HPDE6-E6E7 (cell line): Measurements from ENCODE around the gene BAZ1B.
"Not testable (repeated sequence)": the region's sequence is repeated elsewhere in the genome, so short reads cannot be mapped to it uniquely, and the experiment has no call there.

Experiments
- DNase-seq: peaks from one replicate; pipeline ENCODE4 v3.0.0; 2011; ENCODE audit warnings: missing footprints; ENCODE audit errors: extremely low spot score

BAZ1B gene

DNA sequence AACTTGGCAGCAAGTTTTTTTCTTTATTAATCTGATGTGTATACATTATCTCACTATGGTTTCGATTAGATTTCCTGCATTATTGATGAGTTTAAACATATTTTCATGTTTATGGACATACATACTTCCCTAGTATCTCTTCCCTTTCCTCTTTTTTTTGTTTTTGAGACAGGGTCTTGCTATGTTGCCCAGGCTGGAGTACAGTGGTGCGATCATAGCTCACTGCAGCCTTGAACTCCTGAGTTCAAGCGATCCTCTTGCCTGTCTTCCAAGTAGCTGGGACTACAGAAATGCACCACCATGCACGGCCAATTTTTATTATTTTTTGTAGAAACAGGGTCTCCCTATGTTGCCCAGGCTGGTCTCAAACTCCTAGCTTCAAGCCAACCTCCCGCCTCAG is 18.9 kb downstream of the BAZ1B start:
- DNase-seq: no peak

- DNase-seq: no peak
These were observed 25.5 kb downstream of the BAZ1B start for GRCh38 chr7:73496626-73497025.

- DNase-seq: not testable (repeated sequence)
These were observed 26.6 kb downstream of the BAZ1B start for GRCh38 chr7:73495507-73495906.

GRCh38 chr7:73489976-73490375 is 32.1 kb downstream of the BAZ1B start:
- DNase-seq: no peak

- DNase-seq: no peak
These were observed 34.6 kb downstream of the BAZ1B start for GRCh38 chr7:73487486-73487885.

DNA sequence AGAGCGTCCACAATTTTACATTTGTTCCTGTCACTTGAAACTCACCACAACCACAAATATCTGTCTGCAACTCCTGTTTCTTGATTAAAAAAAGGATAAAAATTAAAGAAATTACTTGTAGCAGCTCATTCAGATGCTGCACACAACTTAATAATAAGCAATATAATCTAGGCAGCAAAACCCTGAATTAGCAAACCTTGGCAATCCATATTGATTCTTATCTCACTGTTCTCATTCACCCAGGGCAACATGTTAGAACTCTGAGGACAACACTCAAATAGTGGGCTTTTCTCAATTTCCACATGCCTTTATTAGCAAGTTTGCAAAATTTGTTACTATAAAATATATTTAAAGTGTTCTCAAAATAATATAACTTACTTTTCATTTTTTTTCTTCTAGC is 38.9 kb downstream of the BAZ1B start:
- no peak for DNase-seq

GRCh38 chr7:73482746-73483145 is 39.3 kb downstream of the BAZ1B start:
- DNase-seq: no peak

DNA sequence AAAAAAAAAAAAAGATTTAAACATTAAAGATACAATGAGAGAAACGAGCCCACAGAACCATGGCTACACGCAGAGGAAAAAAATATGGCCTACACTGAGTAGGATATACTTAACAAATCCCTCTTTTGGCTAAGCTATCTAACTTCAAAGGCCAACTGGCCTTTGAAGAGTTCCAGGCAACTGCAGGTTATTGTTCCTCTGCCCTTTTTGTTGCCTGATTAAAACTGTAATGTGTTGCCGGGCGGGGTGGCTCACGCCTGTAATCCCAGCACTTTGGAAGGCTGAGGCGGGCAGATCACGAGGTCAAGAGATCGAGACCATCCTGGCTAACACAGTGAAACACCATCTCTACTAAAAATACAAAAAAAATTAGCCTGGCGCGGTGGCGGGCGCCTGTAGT is 40.6 kb downstream of the BAZ1B start:
- DNase-seq: not testable (repeated sequence)

- DNase-seq: no peak
These were observed 43.5 kb downstream of the BAZ1B start for GRCh38 chr7:73478549-73478948.

DNA sequence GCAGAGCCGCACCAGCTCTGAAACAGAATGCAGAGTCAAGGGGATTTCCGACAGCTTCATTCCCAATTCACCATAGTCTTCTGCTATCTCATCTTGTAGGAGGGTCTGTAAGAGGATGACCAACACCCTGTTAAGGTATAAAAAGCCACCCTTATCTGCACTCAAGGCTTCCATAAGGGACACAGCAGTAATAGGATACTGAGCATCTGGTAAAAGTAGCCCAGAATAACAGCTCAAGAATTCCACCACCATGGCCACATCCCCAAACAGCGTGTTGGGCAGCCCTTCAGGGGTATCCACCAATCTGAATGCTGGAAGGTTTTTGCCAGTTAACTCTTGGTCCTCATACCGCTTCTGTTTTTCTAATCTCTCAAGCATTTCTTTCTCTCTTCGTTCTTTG is 44.7 kb downstream of the BAZ1B start:
- no peak for DNase-seq

GRCh38 chr7:73470208-73470607 is 51.9 kb downstream of the BAZ1B start:
- no peak for DNase-seq

- DNase-seq: not testable (repeated sequence)
These were observed 55.0 kb downstream of the BAZ1B start for GRCh38 chr7:73467046-73467445.

GRCh38 chr7:73466112-73466511 is 56.0 kb downstream of the BAZ1B start:
- DNase-seq: no peak

GRCh38 chr7:73463966-73464365 is 58.1 kb downstream of the BAZ1B start:
- no peak for DNase-seq

- no peak for DNase-seq
These were observed 58.8 kb downstream of the BAZ1B start for GRCh38 chr7:73463260-73463659.

DNA sequence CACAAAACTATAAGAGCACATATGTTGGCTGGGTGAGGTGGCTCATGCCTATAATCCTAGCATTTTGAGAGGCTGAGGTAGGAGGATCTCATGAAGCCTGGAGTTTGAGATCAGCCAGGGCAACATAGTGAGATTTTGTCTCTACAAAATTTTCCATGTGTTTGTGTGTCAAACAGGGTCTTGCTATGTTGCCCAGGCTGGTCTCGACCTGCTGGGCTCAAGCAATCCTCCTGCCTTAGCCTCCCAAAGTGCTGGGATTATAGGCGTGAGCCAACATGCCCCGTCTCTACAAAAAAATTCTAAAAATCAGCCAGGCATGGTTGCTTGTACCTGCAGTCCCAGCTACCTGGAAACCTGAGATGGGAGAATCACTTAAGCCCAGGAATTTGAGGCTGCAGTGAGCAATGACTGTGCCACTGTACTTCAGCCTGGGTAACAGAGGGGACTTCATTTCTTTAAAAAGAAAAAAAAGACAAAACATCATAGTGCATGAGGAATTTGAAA is 60.3 kb downstream of the BAZ1B start:
- no peak for DNase-seq

DNA sequence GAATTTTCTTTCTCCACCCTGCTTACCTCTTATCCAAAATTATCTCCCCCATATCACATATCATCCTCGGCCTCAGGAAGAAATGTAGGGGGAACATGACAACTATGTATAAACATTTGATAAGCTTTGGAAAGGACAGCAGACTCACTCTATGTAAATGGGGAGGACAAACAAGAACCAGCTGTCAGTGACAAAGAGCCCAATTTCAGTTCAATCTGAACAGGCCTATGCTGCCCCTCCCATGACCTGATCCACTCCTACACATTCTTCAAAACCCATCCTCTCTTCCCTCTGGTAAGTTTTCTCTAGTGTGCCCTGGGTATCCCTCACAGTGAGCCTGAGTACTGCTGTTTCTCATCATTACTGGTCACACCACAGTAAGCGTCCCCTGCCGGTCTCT is 67.7 kb downstream of the BAZ1B start:
- no peak for DNase-seq

DNA sequence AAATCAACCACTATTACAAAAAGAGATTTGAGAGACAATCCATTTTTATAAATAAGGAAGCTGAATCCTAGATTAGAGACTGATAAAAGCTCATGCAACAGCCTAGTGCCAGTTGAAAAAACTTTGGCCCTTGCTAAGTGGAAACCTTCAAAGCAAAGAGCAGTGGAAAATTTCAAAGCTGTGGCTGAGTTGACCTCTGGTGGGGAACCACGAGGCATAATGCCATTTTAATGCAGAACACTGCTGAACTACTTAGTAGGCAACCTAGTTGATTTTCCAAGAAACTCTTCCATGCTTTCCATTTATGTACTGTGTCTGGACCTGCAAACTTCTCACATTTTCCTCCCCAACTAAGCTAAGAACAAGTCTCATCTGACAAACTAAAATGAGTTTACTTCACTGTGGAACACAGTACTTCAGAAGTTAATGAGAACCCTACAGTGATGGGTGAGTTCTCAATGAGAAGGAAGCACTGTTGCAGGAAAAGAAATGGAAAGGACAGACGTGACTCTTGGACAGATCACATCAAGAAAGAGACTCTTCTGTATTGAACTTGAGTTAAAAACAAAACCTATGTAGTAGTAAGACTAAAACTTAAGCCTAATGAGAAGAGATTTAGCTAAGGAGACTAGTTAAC is 69.0 kb downstream of the BAZ1B start:
- DNase-seq: no peak

DNA sequence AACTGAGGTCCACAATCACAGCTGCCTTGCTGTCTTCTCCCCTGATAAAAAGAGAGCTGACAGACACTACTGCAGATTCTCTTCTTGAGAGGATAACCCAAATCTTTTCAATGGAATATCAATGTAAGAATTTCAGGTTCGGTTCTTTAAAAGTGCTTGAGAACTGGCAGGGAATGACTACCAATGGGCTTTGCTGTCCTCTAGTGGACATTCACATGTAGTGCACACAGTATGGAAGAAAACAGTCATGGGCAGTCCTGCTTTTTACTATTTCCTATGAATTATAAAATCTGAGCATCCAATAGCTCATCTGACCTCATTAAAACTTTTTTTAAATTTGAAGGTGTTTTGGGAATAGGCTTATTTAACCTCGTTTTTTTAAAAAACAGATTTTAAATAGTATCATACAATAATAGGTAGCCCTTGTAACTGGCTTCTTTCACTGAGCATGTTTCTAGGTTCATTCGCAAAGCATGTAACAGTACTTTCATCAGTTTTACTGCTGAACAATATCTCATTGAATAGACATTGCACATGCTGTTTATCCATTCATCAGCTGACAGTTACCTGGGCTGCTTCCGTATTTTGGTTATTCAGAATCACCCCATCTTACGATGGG is 70.2 kb downstream of the BAZ1B start:
- DNase-seq: peak; percentile 43

GRCh38 chr7:73449422-73449821 is 72.7 kb downstream of the BAZ1B start:
- no peak for DNase-seq

DNA sequence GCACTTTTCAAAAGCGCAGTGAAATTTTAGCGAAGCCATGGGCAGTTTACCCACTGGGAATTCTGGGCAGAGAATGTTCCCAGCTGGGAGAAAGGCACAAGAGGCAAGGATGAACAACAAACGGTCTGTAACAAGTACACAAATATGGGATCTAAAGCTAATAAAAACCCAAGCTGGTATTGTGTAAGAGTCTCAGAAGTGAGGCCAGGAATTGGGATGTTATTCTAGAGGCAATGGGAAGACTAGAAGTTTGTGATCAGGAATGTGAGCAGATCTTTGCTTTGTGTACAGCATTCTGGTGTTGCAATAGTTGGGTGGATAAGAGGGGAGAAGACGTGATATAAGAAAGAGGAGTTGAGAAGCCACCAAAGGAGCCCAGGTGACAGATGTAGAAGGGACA is 73.5 kb downstream of the BAZ1B start:
- no peak for DNase-seq

GRCh38 chr7:73447121-73447733 is 74.9 kb downstream of the BAZ1B start:
- no peak for DNase-seq

- DNase-seq: no peak
These were observed 75.4 kb downstream of the BAZ1B start for GRCh38 chr7:73446682-73447081.
